Measurements from ENCODE around the gene AK5. TPM values are rescaled to one million over a fixed set of nuclear protein-coding genes. Genes with fewer than 3 reads are reported as not detected.

AK5 gene
- total and polyA plus RNA-seq, 2 donors = 0.71 to 2.0 TPM

GRCh38 chr1:77579547-77579946 lies 297.7 kb downstream of the AK5 start:
- H3K36me3 ChIP-seq (ENCODE audit: control insufficient read depth in 2 of 2, insufficient read depth in 2 of 2, low read length in 1 of 2) = peaks cover 26 to 41% of the 10 kb centered on the region in 2 donors
- no peaks in the 10 kb centered on the region for H3K4me1 ChIP-seq (ENCODE audit: control insufficient read depth in 2 of 2, insufficient read depth in 2 of 2, low read length in 2 of 2)
- H3K27me3 ChIP-seq (ENCODE audit: control insufficient read depth in 2 of 2, insufficient read depth in 1 of 2, low read length in 1 of 2) = no peaks in the 10 kb centered on the region
- H3K9me3 ChIP-seq (ENCODE audit: control insufficient read depth in 2 of 2, insufficient read depth in 1 of 2, low read length in 1 of 2) = no peaks in the 10 kb centered on the region
- DNase-seq (ENCODE audit: low read depth in 6 of 9, low spot score in 9 of 9) = no peak
- H3K4me3 ChIP-seq (ENCODE audit: low read length in 2 of 2) = no peak overlapping the region
- WGBS = 99% methylated on average over 3 of the region's 3 CpGs
- H3K27ac ChIP-seq (ENCODE audit: low read depth in 1 of 2, low read length in 1 of 2) = no peak overlapping the region

- Histone ChIP-seq H3K27me3 (ENCODE audit: control insufficient read depth in 2 of 2, insufficient read depth in 1 of 2, low read length in 1 of 2) (no peaks in the 10 kb centered on the region), H3K4me1 (ENCODE audit: control insufficient read depth in 2 of 2, insufficient read depth in 2 of 2, low read length in 2 of 2) (no peaks in the 10 kb centered on the region), H3K4me3 (ENCODE audit: low read length in 2 of 2) (no peak overlapping the region), H3K9me3 (ENCODE audit: control insufficient read depth in 2 of 2, insufficient read depth in 1 of 2, low read length in 1 of 2) (no peaks in the 10 kb centered on the region), H3K36me3 (ENCODE audit: control insufficient read depth in 2 of 2, insufficient read depth in 2 of 2, low read length in 1 of 2) (peaks cover 15 to 26% of the 10 kb centered on the region in 2 donors), H3K27ac (ENCODE audit: low read depth in 1 of 2, low read length in 1 of 2) (no peak overlapping the region)
- no peak for DNase-seq (ENCODE audit: low read depth in 6 of 9, low spot score in 9 of 9)
- WGBS = 95% methylated on average over 4 of the region's 4 CpGs
Measured at GRCh38 chr1:77582905-77583304, 301.1 kb downstream of the AK5 start.

- 97% methylated on average over 2 of the region's 2 CpGs for WGBS
- H3K36me3 ChIP-seq (ENCODE audit: control insufficient read depth in 2 of 2, insufficient read depth in 2 of 2, low read length in 1 of 2) = peaks cover 12 to 23% of the 10 kb centered on the region in 2 donors
- H3K9me3 ChIP-seq (ENCODE audit: control insufficient read depth in 2 of 2, insufficient read depth in 1 of 2, low read length in 1 of 2) = no peaks in the 10 kb centered on the region
- H3K27me3 ChIP-seq (ENCODE audit: control insufficient read depth in 2 of 2, insufficient read depth in 1 of 2, low read length in 1 of 2) = no peaks in the 10 kb centered on the region
- H3K27ac ChIP-seq (ENCODE audit: low read depth in 1 of 2, low read length in 1 of 2) = no peak overlapping the region
- no peaks in the 10 kb centered on the region for H3K4me1 ChIP-seq (ENCODE audit: control insufficient read depth in 2 of 2, insufficient read depth in 2 of 2, low read length in 2 of 2)
- no peak overlapping the region for H3K4me3 ChIP-seq (ENCODE audit: low read length in 2 of 2)
- DNase-seq (ENCODE audit: low read depth in 6 of 9, low spot score in 9 of 9) = no peak
Measured at GRCh38 chr1:77583483-77583882, 301.7 kb downstream of the AK5 start.

GRCh38 chr1:77584884-77585283 lies 303.1 kb downstream of the AK5 start:
- Histone ChIP-seq H3K27ac (ENCODE audit: low read depth in 1 of 2, low read length in 1 of 2) (no peak overlapping the region), H3K36me3 (ENCODE audit: control insufficient read depth in 2 of 2, insufficient read depth in 2 of 2, low read length in 1 of 2) (peaks cover 12 to 16% of the 10 kb centered on the region in 2 donors), H3K4me3 (ENCODE audit: low read length in 2 of 2) (no peak overlapping the region), H3K9me3 (ENCODE audit: control insufficient read depth in 2 of 2, insufficient read depth in 1 of 2, low read length in 1 of 2) (no peaks in the 10 kb centered on the region), H3K27me3 (ENCODE audit: control insufficient read depth in 2 of 2, insufficient read depth in 1 of 2, low read length in 1 of 2) (no peaks in the 10 kb centered on the region), H3K4me1 (ENCODE audit: control insufficient read depth in 2 of 2, insufficient read depth in 2 of 2, low read length in 2 of 2) (no peaks in the 10 kb centered on the region)
- 99% methylated on average over 2 of the region's 2 CpGs for WGBS
- DNase-seq (ENCODE audit: low read depth in 6 of 9, low spot score in 9 of 9) = no peak

GRCh38 chr1:77585610-77586314 lies 303.9 kb downstream of the AK5 start:
- Histone ChIP-seq H3K4me3 (ENCODE audit: low read length in 2 of 2) (no peak overlapping the region), H3K27me3 (ENCODE audit: control insufficient read depth in 2 of 2, insufficient read depth in 1 of 2, low read length in 1 of 2) (no peaks in the 10 kb centered on the region), H3K36me3 (ENCODE audit: control insufficient read depth in 2 of 2, insufficient read depth in 2 of 2, low read length in 1 of 2) (peaks cover 9% of the 10 kb centered on the region in 2 donors), H3K9me3 (ENCODE audit: control insufficient read depth in 2 of 2, insufficient read depth in 1 of 2, low read length in 1 of 2) (no peaks in the 10 kb centered on the region), H3K4me1 (ENCODE audit: control insufficient read depth in 2 of 2, insufficient read depth in 2 of 2, low read length in 2 of 2) (no peaks in the 10 kb centered on the region), H3K27ac (ENCODE audit: low read depth in 1 of 2, low read length in 1 of 2) (no peak overlapping the region)
- DNase-seq (ENCODE audit: low read depth in 6 of 9, low spot score in 9 of 9) = no peak
- 96% methylated on average over 2 of the region's 2 CpGs for WGBS

GRCh38 chr1:77589231-77589630 lies 307.4 kb downstream of the AK5 start:
- H3K36me3 ChIP-seq (ENCODE audit: control insufficient read depth in 2 of 2, insufficient read depth in 2 of 2, low read length in 1 of 2) = no peaks in the 10 kb centered on the region
- H3K4me1 ChIP-seq (ENCODE audit: control insufficient read depth in 2 of 2, insufficient read depth in 2 of 2, low read length in 2 of 2) = no peaks in the 10 kb centered on the region
- no peaks in the 10 kb centered on the region for H3K27me3 ChIP-seq (ENCODE audit: control insufficient read depth in 2 of 2, insufficient read depth in 1 of 2, low read length in 1 of 2)
- no peaks in the 10 kb centered on the region for H3K9me3 ChIP-seq (ENCODE audit: control insufficient read depth in 2 of 2, insufficient read depth in 1 of 2, low read length in 1 of 2)
- no peak for DNase-seq (ENCODE audit: low read depth in 6 of 9, low spot score in 9 of 9)
- no peak overlapping the region for H3K27ac ChIP-seq (ENCODE audit: low read depth in 1 of 2, low read length in 1 of 2)
- WGBS = 88% methylated on average over 5 of the region's 5 CpGs
- no peak overlapping the region for H3K4me3 ChIP-seq (ENCODE audit: low read length in 2 of 2)

- H3K27ac ChIP-seq (ENCODE audit: low read depth in 1 of 2, low read length in 1 of 2) = no peak overlapping the region
- no peaks in the 10 kb centered on the region for H3K9me3 ChIP-seq (ENCODE audit: control insufficient read depth in 2 of 2, insufficient read depth in 1 of 2, low read length in 1 of 2)
- 99% methylated on average over 1 of the region's 1 CpG for WGBS
- no peaks in the 10 kb centered on the region for H3K4me1 ChIP-seq (ENCODE audit: control insufficient read depth in 2 of 2, insufficient read depth in 2 of 2, low read length in 2 of 2)
- no peak overlapping the region for H3K4me3 ChIP-seq (ENCODE audit: low read length in 2 of 2)
- H3K27me3 ChIP-seq (ENCODE audit: control insufficient read depth in 2 of 2, insufficient read depth in 1 of 2, low read length in 1 of 2) = no peaks in the 10 kb centered on the region
- H3K36me3 ChIP-seq (ENCODE audit: control insufficient read depth in 2 of 2, insufficient read depth in 2 of 2, low read length in 1 of 2) = no peaks in the 10 kb centered on the region
- no peak for DNase-seq (ENCODE audit: low read depth in 6 of 9, low spot score in 9 of 9)
Measured at GRCh38 chr1:77590651-77591050, 308.8 kb downstream of the AK5 start.

GRCh38 chr1:77592906-77593305 lies 311.1 kb downstream of the AK5 start:
- peaks cover 0 to 9% of the 10 kb centered on the region in 2 donors for H3K36me3 ChIP-seq (ENCODE audit: control insufficient read depth in 2 of 2, insufficient read depth in 2 of 2, low read length in 1 of 2)
- 98% methylated on average over 2 of the region's 2 CpGs for WGBS
- no peaks in the 10 kb centered on the region for H3K27me3 ChIP-seq (ENCODE audit: control insufficient read depth in 2 of 2, insufficient read depth in 1 of 2, low read length in 1 of 2)
- DNase-seq (ENCODE audit: low read depth in 6 of 9, low spot score in 9 of 9) = no peak
- no peak overlapping the region for H3K27ac ChIP-seq (ENCODE audit: low read depth in 1 of 2, low read length in 1 of 2)
- no peaks in the 10 kb centered on the region for H3K9me3 ChIP-seq (ENCODE audit: control insufficient read depth in 2 of 2, insufficient read depth in 1 of 2, low read length in 1 of 2)
- no peaks in the 10 kb centered on the region for H3K4me1 ChIP-seq (ENCODE audit: control insufficient read depth in 2 of 2, insufficient read depth in 2 of 2, low read length in 2 of 2)
- no peak overlapping the region for H3K4me3 ChIP-seq (ENCODE audit: low read length in 2 of 2)

- Histone ChIP-seq H3K9me3 (ENCODE audit: control insufficient read depth in 2 of 2, insufficient read depth in 1 of 2, low read length in 1 of 2) (no peaks in the 10 kb centered on the region), H3K4me3 (ENCODE audit: low read length in 2 of 2) (no peak overlapping the region), H3K27me3 (ENCODE audit: control insufficient read depth in 2 of 2, insufficient read depth in 1 of 2, low read length in 1 of 2) (no peaks in the 10 kb centered on the region), H3K27ac (ENCODE audit: low read depth in 1 of 2, low read length in 1 of 2) (no peak overlapping the region), H3K4me1 (ENCODE audit: control insufficient read depth in 2 of 2, insufficient read depth in 2 of 2, low read length in 2 of 2) (no peaks in the 10 kb centered on the region), H3K36me3 (ENCODE audit: control insufficient read depth in 2 of 2, insufficient read depth in 2 of 2, low read length in 1 of 2) (peaks cover 0 to 9% of the 10 kb centered on the region in 2 donors)
- DNase-seq (ENCODE audit: low read depth in 6 of 9, low spot score in 9 of 9) = no peak
- 87% methylated on average over 1 of the region's 1 CpG for WGBS
Measured at GRCh38 chr1:77594366-77595112, 312.7 kb downstream of the AK5 start.
